Measurements from ENCODE around the gene METTL21C. TPM values are rescaled to one million over a fixed set of nuclear protein-coding genes. Genes with fewer than 3 reads are reported as not detected.
A peak's percentile ranks its signal among the peaks of the same experiment; 100 is the strongest.

The METTL21C gene
- polyA plus RNA-seq, 3 donors: not detected

DNA sequence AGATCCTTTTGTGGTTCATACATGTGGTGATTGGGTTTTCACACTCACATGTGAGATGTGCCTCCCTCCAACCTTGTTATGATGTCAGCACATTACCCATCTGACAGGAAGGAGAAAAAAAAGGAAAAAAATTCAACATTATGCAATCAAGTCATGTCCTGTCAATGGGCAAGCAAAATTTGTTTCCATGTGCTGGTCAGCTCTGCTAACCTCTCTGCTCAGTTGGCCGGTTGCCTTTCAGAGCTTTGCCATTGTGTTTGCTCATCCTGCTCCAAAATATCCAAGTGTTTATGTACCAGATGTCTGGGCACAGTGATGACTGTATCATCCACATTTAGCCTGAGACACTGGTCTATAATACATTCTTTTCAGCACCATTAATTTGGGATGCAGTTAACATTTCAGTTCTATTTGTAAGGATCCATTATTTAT lies 27.0 kb upstream of the METTL21C start:
- H3K9ac ChIP-seq (ENCODE audit: insufficient read depth, low read length, poor library complexity, severe bottlenecking): no peak overlapping the region
- no peaks in the 10 kb centered on the region for H3K27me3 Mint-ChIP-seq (ENCODE audit: low read depth in 3 of 3)
- DNase-seq: peak in 1 of 3 donors; percentile 7
- no peaks in the 10 kb centered on the region for H3K36me3 Mint-ChIP-seq
- no peaks in the 10 kb centered on the region for H3K79me2 ChIP-seq (ENCODE audit: insufficient read depth, low read length)
- intact Hi-C loops (cut with micrococcal nuclease): no loop called here
- no peak overlapping the region for H3K27ac Mint-ChIP-seq
- no peaks in the 10 kb centered on the region for H3K4me1 ChIP-seq (ENCODE audit: control insufficient read depth in 1 of 2, insufficient read depth in 2 of 2, low read length in 2 of 2)
- TF ChIP-seq CTCF (IDR thresholded peaks at IDR 0.05): no peak
- peaks cover 1% of the 10 kb centered on the region for H3K4me1 Mint-ChIP-seq
- no peak overlapping the region for H3K27ac ChIP-seq (ENCODE audit: low read depth in 1 of 2, low read length in 2 of 2)
- H3K27me3 ChIP-seq (ENCODE audit: control insufficient read depth in 2 of 2, insufficient read depth in 2 of 2, low read length in 2 of 2): no peaks in the 10 kb centered on the region
- no peak overlapping the region for H3K4me3 Mint-ChIP-seq
- H4K20me1 ChIP-seq (ENCODE audit: insufficient read depth, low read length): no peaks in the 10 kb centered on the region
- no peaks in the 10 kb centered on the region for H3K9me3 ChIP-seq (replicated peaks in 1 of 2; ENCODE audit: control insufficient read depth in 1 of 2, insufficient read depth in 1 of 2, low read length in 2 of 2)
- H3K4me2 ChIP-seq (replicated peaks; ENCODE audit: extremely low read depth, low read length, poor library complexity, severe bottlenecking): no peak overlapping the region
- H3K4me3 ChIP-seq (replicated peaks in 1 of 3; ENCODE audit: low read depth in 2 of 3, low read length in 3 of 3): no peak overlapping the region
- H3K9me3 Mint-ChIP-seq: peaks cover 0 to 2% (median 0%) of the 10 kb centered on the region in 7 donors
- 0% methylated on average over 1 of the region's 1 CpG for WGBS (ENCODE audit: insufficient coverage)
- H3K36me3 ChIP-seq (replicated peaks in 1 of 2; ENCODE audit: control insufficient read depth in 1 of 2, insufficient read depth in 2 of 2, low read length in 2 of 2): no peaks in the 10 kb centered on the region
- H2AFZ ChIP-seq (ENCODE audit: insufficient read depth, low read depth, low read length, poor library complexity, severe bottlenecking): no peak overlapping the region

- H3K36me3 ChIP-seq (replicated peaks in 1 of 2; ENCODE audit: control insufficient read depth in 1 of 2, insufficient read depth in 2 of 2, low read length in 2 of 2): no peaks in the 10 kb centered on the region
- Mint-ChIP-seq H3K27me3 (ENCODE audit: low read depth in 3 of 3) (peaks cover 0 to 8% (median 1%) of the 10 kb centered on the region in 3 donors), H3K36me3 (no peaks in the 10 kb centered on the region), H3K4me1 (peaks cover 1% of the 10 kb centered on the region), H3K27ac (peak overlapping the region in 1 of 7 donors; percentile 32), H3K9me3 (peaks cover 0 to 2% (median 0%) of the 10 kb centered on the region in 7 donors), H3K4me3 (no peak overlapping the region)
- no peak overlapping the region for H2AFZ ChIP-seq (ENCODE audit: insufficient read depth, low read depth, low read length, poor library complexity, severe bottlenecking)
- intact Hi-C loops (cut with micrococcal nuclease): no loop called here
- H3K27ac ChIP-seq (ENCODE audit: low read depth in 1 of 2, low read length in 2 of 2): no peak overlapping the region
- H3K4me3 ChIP-seq (replicated peaks in 1 of 3; ENCODE audit: low read depth in 2 of 3, low read length in 3 of 3): no peak overlapping the region
- no peak overlapping the region for H3K9ac ChIP-seq (ENCODE audit: insufficient read depth, low read length, poor library complexity, severe bottlenecking)
- DNase-seq: no peak
- H3K79me2 ChIP-seq (ENCODE audit: insufficient read depth, low read length): no peaks in the 10 kb centered on the region
- 67% methylated on average over 1 of the region's 2 CpGs for WGBS (ENCODE audit: insufficient coverage)
- H3K27me3 ChIP-seq (ENCODE audit: control insufficient read depth in 2 of 2, insufficient read depth in 2 of 2, low read length in 2 of 2): no peaks in the 10 kb centered on the region
- H3K9me3 ChIP-seq (replicated peaks in 1 of 2; ENCODE audit: control insufficient read depth in 1 of 2, insufficient read depth in 1 of 2, low read length in 2 of 2): no peaks in the 10 kb centered on the region
- no peak for TF ChIP-seq CTCF (IDR thresholded peaks at IDR 0.05)
- H3K4me2 ChIP-seq (replicated peaks; ENCODE audit: extremely low read depth, low read length, poor library complexity, severe bottlenecking): no peak overlapping the region
- no peaks in the 10 kb centered on the region for H4K20me1 ChIP-seq (ENCODE audit: insufficient read depth, low read length)
- H3K4me1 ChIP-seq (ENCODE audit: control insufficient read depth in 1 of 2, insufficient read depth in 2 of 2, low read length in 2 of 2): no peaks in the 10 kb centered on the region
These were observed 23.9 kb upstream of the METTL21C start for GRCh38 chr13:102718746-102719145.

All from CD14-positive monocyte (primary cell).